H9 (cell line): ENCODE measurements around the gene HOXC10. TPM values are rescaled to one million over a fixed set of nuclear protein-coding genes. Genes with fewer than 3 reads are reported as not detected.

Experiments
- DNase-seq: peaks from one replicate; pipeline ENCODE4 v3.0.0-alpha.2; 2017
- H2AFZ ChIP-seq: one replicate; pipeline ENCODE4 v1.6.1; 2013; ENCODE audit warnings: mild to moderate bottlenecking, low read length, control low read depth, moderate library complexity
- H2AK5ac ChIP-seq: 2 replicates; pipeline ENCODE4 v1.6.1; 2013; ENCODE audit warnings: low read length, control low read depth, mixed read lengths; ENCODE audit not compliant: insufficient read length
- H2BK120ac ChIP-seq: one replicate; pipeline ENCODE4 v1.6.1; 2013; ENCODE audit warnings: low read depth, mild to moderate bottlenecking, low read length, control low read depth, inconsistent platforms; ENCODE audit not compliant: poor library complexity, severe bottlenecking
- H2BK12ac ChIP-seq: 2 replicates; pipeline ENCODE4 v1.6.1; 2013; ENCODE audit warnings: low read length, control low read depth, mixed read lengths, low read depth; ENCODE audit not compliant: insufficient read length
- H2BK15ac ChIP-seq: 2 replicates; pipeline ENCODE4 v1.6.1; 2013; ENCODE audit warnings: low read depth, low read length, control low read depth
- H2BK20ac ChIP-seq: one replicate; pipeline ENCODE4 v1.6.1; 2013; ENCODE audit warnings: low read depth, mild to moderate bottlenecking, low read length, control low read depth, inconsistent platforms; ENCODE audit not compliant: poor library complexity, severe bottlenecking
- H2BK5ac ChIP-seq: 2 replicates; pipeline ENCODE4 v1.6.1; 2013; ENCODE audit warnings: low read length, control low read depth, mixed read lengths; ENCODE audit not compliant: insufficient read length
- H3K14ac ChIP-seq: 2 replicates; pipeline ENCODE4 v1.6.1; 2013; ENCODE audit warnings: low read length, control low read depth; ENCODE audit not compliant: insufficient read depth
- H3K18ac ChIP-seq: 2 replicates; pipeline ENCODE4 v1.6.1; 2013; ENCODE audit warnings: low read depth, mild to moderate bottlenecking, mixed read lengths, low read length, control low read depth; ENCODE audit not compliant: insufficient read length
- H3K23ac ChIP-seq: 2 replicates; pipeline ENCODE4 v1.6.1; 2013; ENCODE audit warnings: low read length, control low read depth, mixed read lengths, low read depth; ENCODE audit not compliant: insufficient read length
- H3K23me2 ChIP-seq: 2 replicates; pipeline ENCODE4 v1.6.1; 2013; ENCODE audit warnings: low read depth, mild to moderate bottlenecking, mixed read lengths, low read length, control low read depth; ENCODE audit not compliant: insufficient read length, poor library complexity, severe bottlenecking
- H3K27ac ChIP-seq: 2 replicates; pipeline ENCODE4 v1.5.1; 2013; ENCODE audit warnings: low read length, control low read depth, mixed read lengths, low read depth; ENCODE audit not compliant: insufficient read length
- H3K27me3 ChIP-seq: 2 replicates; pipeline ENCODE4 v1.6.1; 2013; ENCODE audit warnings: low read length, control low read depth, inconsistent platforms; ENCODE audit not compliant: insufficient read depth
- H3K4ac ChIP-seq: 2 replicates; pipeline ENCODE4 v1.6.1; 2013; ENCODE audit warnings: low read depth, mild to moderate bottlenecking, control low read depth, inconsistent platforms, low read length, moderate library complexity
- H3K4me1 ChIP-seq: 2 replicates; pipeline ENCODE4 v1.6.1; 2013; ENCODE audit warnings: low read length, control low read depth, inconsistent platforms; ENCODE audit not compliant: insufficient read depth
- H3K4me2 ChIP-seq: 2 replicates; pipeline ENCODE4 v1.6.1; 2013; ENCODE audit warnings: low read length, control low read depth, mixed read lengths; ENCODE audit not compliant: insufficient read length, insufficient read depth
- H3K56ac ChIP-seq: 2 replicates; pipeline ENCODE4 v1.6.1; 2013; ENCODE audit warnings: low read depth, mild to moderate bottlenecking, mixed read lengths, low read length, control low read depth; ENCODE audit not compliant: insufficient read length
- H3K79me1 ChIP-seq: 2 replicates; pipeline ENCODE4 v1.6.1; 2013; ENCODE audit warnings: low read depth, mild to moderate bottlenecking, moderate library complexity, low read length, control low read depth, inconsistent platforms; ENCODE audit not compliant: insufficient read depth, poor library complexity, severe bottlenecking
- H3K79me2 ChIP-seq: 2 replicates; pipeline ENCODE4 v1.6.1; 2013; ENCODE audit warnings: low read length, control low read depth, inconsistent platforms; ENCODE audit not compliant: insufficient read depth
- H3K9ac ChIP-seq: 2 replicates; pipeline ENCODE4 v1.6.1; 2013; ENCODE audit warnings: low read length, control low read depth, mixed read lengths; ENCODE audit not compliant: insufficient read length; ENCODE audit errors: extremely low read depth
- H3K9me3 ChIP-seq: one replicate; pipeline ENCODE4 v1.6.1; 2013; ENCODE audit warnings: low read depth, low read length, inconsistent platforms; ENCODE audit not compliant: control insufficient read depth
- H3T11ph ChIP-seq: one replicate; pipeline ENCODE4 v1.6.1; 2013; ENCODE audit warnings: mild to moderate bottlenecking, low read length, control low read depth, inconsistent platforms
- H4K20me1 ChIP-seq: one replicate; pipeline ENCODE4 v1.6.1; 2013; ENCODE audit not compliant: control insufficient read depth, insufficient read length, insufficient read depth
- H4K5ac ChIP-seq: 2 replicates; pipeline ENCODE4 v1.6.1; 2013; ENCODE audit warnings: low read depth, mild to moderate bottlenecking, mixed read lengths, low read length, control low read depth; ENCODE audit not compliant: insufficient read length
- H4K8ac ChIP-seq: replicated peaks from 2 replicates; pipeline ENCODE4 v1.6.1; 2013; ENCODE audit warnings: low read length, control low read depth, mixed read lengths, low read depth; ENCODE audit not compliant: insufficient read length
- H4K91ac ChIP-seq: 2 replicates; pipeline ENCODE4 v1.6.1; 2013; ENCODE audit warnings: low read depth, mild to moderate bottlenecking, moderate library complexity, mixed read lengths, low read length, control low read depth; ENCODE audit not compliant: insufficient read length
- H3K27ac Mint-ChIP-seq, 3 experiments: 2 replicates in 2 of 3; 3 replicates in 1 of 3; pipeline ENCODE4 v1.8.0; 2020 to 2021; ENCODE audit warnings: mixed read lengths in 3 of 3, mild to moderate bottlenecking in 1 of 3, moderate library complexity in 1 of 3
- H3K27me3 Mint-ChIP-seq: 2 replicates; pipeline ENCODE4 v1.8.0; 2021; ENCODE audit warnings: low read depth, mild to moderate bottlenecking, moderate library complexity, mixed read lengths
- H3K36me3 Mint-ChIP-seq, 3 experiments: 2 replicates in 2 of 3; 3 replicates in 1 of 3; pipeline ENCODE4 v1.8.0; 2020 to 2021; ENCODE audit warnings: low read depth in 3 of 3, mixed read lengths in 3 of 3; ENCODE audit not compliant: insufficient read depth in 1 of 3
- H3K4me1 Mint-ChIP-seq, 2 experiments: 2 replicates each; pipeline ENCODE4 v1.8.0; 2020; ENCODE audit warnings: mixed read lengths in 2 of 2
- H3K4me3 Mint-ChIP-seq, 2 experiments: 2 replicates in 1 of 2; 3 replicates in 1 of 2; pipeline ENCODE4 v1.8.0; 2020 to 2021; ENCODE audit warnings: mild to moderate bottlenecking in 2 of 2, mixed read lengths in 2 of 2, moderate library complexity in 1 of 2
- H3K9me3 Mint-ChIP-seq, 2 experiments: 2 replicates in 1 of 2; 3 replicates in 1 of 2; pipeline ENCODE4 v1.8.0; 2020; ENCODE audit warnings: mild to moderate bottlenecking in 2 of 2, mixed read lengths in 2 of 2, moderate library complexity in 1 of 2
- WGBS: extraction: QIAGEN DNeasy Blood & Tissue Kit; methylation state at CpG from one replicate; pipeline ENCODE4 v1.1.7; 2013; ENCODE audit warnings: missing lambda C conversion rate, low lambda C conversion rate, mixed read lengths; ENCODE audit not compliant: insufficient read length; ENCODE audit errors: extremely low coverage; 5-methylcytosine and 5-hydroxymethylcytosine counted together
- total RNA-seq: library from RNA; stranded (reverse); gene quantifications from 2 replicates; pipeline ENCODE4 v1.2.1, GENCODE V29; 2021
- TF ChIP-seq, protein P1 (sequence below): fragments of 200-600 bp; sonication (generic); conservative IDR thresholded peaks from 3 replicates; pipeline ENCODE4 v1.8.0; 2021; ENCODE audit warnings: antibody characterized with exemption, mild to moderate bottlenecking

HOXC10 gene
- total RNA-seq, 1 experiment from 2014 or later, result not detected

DNA sequence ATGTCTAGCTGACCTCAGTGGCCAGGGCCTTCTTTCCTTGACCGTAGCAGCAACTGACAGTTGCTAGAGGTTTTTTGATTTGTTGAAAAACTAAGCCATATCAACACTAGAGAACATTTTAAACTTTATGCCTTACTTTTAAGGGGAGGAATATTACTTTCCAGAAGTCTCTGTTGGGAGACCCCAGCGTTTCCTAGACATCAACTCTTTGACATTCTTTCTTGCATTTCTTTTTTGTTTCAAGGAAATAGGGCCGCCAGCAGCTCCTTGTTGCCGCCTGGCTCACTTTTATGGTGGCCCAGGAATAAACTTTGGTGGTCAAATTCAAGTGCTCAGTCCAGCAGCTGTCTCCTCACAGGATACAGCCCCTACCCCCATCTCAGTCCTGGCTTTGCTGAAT lies 14.5 kb upstream of the HOXC10 start:
- no peak overlapping the region for H2BK15ac ChIP-seq
- H3T11ph ChIP-seq, result no peak overlapping the region
- H3K27ac ChIP-seq, result no peak overlapping the region
- no peaks in the 10 kb centered on the region for H3K9me3 ChIP-seq
- Mint-ChIP-seq H3K36me3 (peaks cover 0 to 7% (median 1%) of the 10 kb centered on the region in 3 experiments; a peak in 2 of 7 replicates), H3K27me3 (peaks cover 100% of the 10 kb centered on the region), H3K4me1 (peaks cover 17 to 23% of the 10 kb centered on the region in 2 experiments), H3K9me3 (peaks cover 4 to 12% of the 10 kb centered on the region in 2 experiments; a peak in 3 of 5 replicates), H3K4me3 (no peak overlapping the region), H3K27ac (no peak overlapping the region)
- H2BK20ac ChIP-seq, result no peak overlapping the region
- H3K4ac ChIP-seq, result no peak overlapping the region
- H2BK5ac ChIP-seq, result no peak overlapping the region
- no peaks in the 10 kb centered on the region for H3K79me1 ChIP-seq
- no peak overlapping the region for H2BK12ac ChIP-seq
- H3K14ac ChIP-seq, result no peak overlapping the region
- no peak overlapping the region for H3K9ac ChIP-seq
- no CpG with 5 or more reads among the region's 4 CpGs for WGBS
- no peak overlapping the region for H2BK120ac ChIP-seq
- no peak overlapping the region for H2AFZ ChIP-seq
- no peak overlapping the region for H3K56ac ChIP-seq
- no peaks in the 10 kb centered on the region for H3K23me2 ChIP-seq
- DNase-seq, result no peak
- H3K79me2 ChIP-seq, result no peaks in the 10 kb centered on the region
- no peaks in the 10 kb centered on the region for H4K20me1 ChIP-seq
- no peak overlapping the region for H3K23ac ChIP-seq
- no peak overlapping the region for H4K5ac ChIP-seq
- H3K18ac ChIP-seq, result no peak overlapping the region
- H3K27me3 ChIP-seq, result peaks cover 95% of the 10 kb centered on the region
- no peak overlapping the region for H3K4me2 ChIP-seq
- TF ChIP-seq, protein P1, sequence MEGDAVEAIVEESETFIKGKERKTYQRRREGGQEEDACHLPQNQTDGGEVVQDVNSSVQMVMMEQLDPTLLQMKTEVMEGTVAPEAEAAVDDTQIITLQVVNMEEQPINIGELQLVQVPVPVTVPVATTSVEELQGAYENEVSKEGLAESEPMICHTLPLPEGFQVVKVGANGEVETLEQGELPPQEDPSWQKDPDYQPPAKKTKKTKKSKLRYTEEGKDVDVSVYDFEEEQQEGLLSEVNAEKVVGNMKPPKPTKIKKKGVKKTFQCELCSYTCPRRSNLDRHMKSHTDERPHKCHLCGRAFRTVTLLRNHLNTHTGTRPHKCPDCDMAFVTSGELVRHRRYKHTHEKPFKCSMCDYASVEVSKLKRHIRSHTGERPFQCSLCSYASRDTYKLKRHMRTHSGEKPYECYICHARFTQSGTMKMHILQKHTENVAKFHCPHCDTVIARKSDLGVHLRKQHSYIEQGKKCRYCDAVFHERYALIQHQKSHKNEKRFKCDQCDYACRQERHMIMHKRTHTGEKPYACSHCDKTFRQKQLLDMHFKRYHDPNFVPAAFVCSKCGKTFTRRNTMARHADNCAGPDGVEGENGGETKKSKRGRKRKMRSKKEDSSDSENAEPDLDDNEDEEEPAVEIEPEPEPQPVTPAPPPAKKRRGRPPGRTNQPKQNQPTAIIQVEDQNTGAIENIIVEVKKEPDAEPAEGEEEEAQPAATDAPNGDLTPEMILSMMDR, result no peak
- H3K4me1 ChIP-seq, result no peaks in the 10 kb centered on the region
- no peak overlapping the region for H4K91ac ChIP-seq
- H2AK5ac ChIP-seq, result no peak overlapping the region
- no peak overlapping the region for H4K8ac ChIP-seq
